Epidermal melanocyte (primary cell): ENCODE data around the gene IRAG1.

Experiments used
- DNase-seq: peaks from one replicate; pipeline ENCODE4 v3.0.0; 2011; ENCODE audit warnings: low spot score; ENCODE audit not compliant: insufficient read length

Gene IRAG1

DNA sequence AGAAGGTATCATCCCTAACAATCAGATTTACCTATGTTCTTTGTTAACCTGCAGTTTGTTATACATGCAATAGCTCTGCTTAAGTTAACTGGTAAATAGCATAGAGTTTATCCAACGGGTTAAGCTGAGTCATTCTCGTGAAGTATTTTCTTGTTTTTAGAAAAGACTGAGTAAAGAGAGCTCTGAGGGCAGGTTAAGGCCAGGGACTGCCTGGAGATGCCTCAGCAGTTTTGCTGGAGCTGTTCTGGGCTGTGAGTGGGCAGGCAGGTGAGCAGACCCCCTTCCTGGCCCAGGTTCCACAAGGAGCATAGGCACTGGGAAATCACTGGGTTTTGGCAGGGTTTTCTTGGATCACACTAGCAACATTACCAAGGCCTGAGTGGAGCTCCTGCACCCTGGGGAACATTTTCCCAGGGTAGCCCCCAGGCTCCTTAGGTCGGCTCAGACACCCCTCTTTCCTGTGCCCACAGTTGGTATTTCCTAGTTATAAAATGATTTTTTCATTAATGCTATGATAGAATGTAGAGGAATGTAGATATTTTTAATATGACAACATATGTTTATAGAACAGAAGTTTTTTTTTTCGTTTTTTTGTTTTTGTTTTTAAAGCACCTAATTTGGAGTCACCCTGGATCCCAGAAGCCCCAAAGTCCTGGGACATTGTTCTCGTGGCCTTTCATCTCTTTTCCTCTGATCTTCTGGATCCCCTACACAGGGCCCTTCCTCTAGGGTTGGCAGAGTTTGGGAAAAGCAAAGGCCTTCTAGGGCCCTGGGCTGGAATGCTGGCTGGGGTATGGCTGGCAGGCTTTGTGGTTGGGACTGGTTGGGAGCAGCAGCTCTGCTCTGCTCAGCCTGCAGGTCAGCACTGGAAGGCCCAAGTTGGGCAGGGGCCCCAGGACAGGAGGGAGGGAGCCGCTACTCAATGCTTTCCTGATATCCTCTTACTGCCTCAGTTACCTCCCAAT lies 26.7 kb downstream of the IRAG1 start:
- no peak for DNase-seq

DNA sequence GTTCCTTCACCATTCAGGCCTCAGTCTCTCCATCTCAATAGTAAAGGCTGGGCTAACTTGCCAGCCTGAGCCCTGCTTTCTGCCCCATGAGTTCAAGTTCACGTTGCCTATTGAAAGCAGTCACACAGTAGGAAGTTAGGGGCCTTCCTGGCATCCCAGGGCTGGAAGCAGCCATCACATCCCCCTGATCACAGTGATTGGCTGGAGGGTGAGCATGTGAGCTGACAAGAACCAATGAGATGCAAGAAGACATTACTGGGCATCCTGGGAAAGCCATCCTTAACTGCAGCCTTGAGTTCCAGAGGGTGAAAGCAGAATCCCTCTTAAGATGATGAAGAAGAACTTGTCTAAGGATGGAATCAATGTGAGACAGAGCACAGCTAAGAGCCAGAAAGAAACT lies 29.1 kb downstream of the IRAG1 start:
- DNase-seq, result no peak

DNA sequence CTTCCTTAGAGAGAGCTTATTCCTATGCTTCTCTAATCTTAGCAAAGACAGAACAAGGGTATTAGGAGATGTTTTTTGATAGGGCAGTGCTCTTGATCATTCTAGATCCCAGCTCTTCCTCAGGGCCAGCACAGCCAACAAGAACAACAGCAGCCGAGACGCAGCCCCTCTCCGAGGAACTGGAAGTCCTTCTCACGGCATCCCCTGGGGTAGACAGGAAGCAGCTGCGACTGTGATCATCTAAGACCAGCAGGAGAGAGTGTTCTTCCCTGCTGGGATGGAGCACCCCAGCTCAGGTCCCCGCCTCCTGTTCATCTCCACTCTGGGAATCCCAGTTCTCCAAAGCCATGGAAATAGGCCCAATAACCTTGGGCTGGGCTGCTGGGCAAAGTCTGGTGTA lies 29.6 kb downstream of the IRAG1 start:
- no peak for DNase-seq

DNA sequence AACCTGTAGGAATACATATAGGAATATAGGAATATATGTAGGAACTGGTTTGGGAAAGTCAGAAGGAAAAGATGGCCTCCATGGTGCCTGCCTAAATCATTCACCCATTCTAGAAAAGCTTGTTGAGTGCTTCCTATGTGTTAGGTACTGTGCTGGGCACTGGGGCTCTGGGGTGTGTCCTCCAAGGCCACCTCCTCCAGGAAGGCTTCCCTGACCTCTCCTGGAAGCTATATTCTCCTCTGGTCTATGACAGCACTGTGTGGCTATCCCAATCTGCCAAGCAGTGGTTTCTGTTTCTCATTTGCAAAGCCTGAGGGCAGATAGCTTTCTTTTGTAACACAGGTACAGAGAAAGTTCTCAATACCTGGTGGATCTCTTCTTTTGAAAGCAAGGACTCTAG lies 30.2 kb downstream of the IRAG1 start:
- no peak for DNase-seq

DNA sequence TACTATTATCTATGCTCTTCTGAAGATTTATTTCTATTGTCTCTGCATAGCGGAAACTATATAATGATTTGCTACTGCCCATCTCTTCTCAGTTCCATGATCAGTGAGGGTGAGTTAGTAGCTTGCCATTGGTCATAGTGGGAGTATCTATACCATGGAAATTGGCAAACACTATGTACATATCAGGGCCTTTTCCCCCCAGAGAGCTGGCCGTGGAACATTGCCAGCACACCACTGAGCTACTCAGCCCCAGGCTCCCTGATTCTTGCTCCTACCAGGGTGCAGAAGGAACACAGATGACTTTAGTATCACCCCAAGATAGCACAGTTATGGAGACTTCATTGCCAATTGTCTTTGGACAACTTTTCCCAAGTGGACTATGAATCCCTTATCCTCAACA lies 33.2 kb downstream of the IRAG1 start:
- DNase-seq, result no peak

DNA sequence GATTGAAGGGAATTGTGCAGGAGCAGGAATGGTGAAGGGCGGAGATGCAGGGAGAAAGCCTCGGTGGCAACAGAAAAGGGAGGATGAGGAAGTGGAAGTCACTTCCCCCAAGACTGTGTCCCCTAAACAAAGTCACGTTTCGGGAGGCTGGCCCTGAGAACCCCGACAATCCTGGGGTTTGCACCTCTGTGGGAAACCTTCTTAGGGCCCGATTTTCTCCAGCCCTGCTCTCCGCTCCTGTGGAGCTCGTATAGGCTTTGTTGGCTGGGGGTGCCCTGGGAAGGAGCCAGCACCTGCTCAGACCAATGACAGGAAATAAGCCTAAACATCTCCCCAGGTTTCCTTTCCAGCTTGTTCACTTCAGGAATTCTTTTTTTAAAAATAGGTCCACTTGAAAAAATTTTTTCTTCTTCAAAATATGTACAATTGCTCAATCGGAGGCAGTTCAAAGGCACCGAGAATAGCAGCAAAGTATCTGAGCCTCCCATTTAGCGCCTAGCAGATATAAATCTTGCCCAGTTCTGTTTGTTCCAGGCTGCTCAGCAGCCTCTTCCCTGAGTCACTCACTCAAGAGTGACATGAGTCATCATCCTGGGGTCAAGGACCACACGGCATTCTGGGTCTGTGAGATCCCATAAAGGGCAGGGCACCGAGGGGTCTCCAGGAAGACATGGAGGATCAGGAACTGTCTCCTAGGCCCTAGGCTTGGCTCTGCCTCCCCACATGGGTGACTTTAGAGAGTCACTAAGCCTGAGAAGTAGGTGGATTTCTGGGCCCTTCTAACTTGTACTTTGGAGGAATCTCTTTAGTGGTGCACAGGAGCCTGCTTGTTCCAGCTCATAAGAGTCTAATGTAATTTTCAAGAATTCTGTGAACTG lies 34.0 kb downstream of the IRAG1 start:
- DNase-seq, result no peak

DNA sequence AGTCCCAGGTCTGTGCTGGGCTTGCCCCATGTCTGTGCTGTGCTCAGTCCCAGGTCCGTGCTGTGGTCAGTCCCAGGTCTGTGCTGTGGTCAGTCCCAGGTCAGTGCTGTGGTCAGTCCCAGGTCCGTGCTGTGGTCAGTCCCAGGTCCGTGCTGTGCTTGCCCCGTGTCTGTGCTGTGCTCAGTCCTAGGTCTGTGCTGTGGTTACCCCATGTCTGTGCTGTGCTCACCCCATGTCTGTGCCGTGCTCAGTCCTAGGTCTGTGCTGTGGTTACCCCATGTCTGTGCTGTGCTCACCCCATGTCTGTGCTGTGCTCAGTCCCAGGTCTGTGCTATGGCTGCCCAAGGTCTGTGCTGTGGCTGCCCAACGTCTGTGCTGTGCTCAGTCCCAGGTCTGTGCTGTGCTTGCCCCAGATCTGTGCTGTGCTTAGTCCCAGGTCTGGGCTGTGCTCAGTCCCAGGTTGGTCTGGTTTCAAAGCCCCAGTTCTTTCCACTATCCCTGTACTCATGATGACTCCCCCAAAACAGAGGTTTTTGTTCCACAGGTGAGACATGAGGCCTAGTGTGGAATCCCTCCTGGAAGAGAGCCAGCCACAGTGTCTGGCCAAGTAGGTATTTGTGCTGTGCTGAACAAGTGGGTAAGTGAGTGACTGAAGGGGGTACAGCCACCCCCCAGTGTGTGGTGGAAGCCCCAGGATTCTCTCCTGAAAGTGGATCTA lies 34.8 kb downstream of the IRAG1 start:
- DNase-seq, result no peak

DNA sequence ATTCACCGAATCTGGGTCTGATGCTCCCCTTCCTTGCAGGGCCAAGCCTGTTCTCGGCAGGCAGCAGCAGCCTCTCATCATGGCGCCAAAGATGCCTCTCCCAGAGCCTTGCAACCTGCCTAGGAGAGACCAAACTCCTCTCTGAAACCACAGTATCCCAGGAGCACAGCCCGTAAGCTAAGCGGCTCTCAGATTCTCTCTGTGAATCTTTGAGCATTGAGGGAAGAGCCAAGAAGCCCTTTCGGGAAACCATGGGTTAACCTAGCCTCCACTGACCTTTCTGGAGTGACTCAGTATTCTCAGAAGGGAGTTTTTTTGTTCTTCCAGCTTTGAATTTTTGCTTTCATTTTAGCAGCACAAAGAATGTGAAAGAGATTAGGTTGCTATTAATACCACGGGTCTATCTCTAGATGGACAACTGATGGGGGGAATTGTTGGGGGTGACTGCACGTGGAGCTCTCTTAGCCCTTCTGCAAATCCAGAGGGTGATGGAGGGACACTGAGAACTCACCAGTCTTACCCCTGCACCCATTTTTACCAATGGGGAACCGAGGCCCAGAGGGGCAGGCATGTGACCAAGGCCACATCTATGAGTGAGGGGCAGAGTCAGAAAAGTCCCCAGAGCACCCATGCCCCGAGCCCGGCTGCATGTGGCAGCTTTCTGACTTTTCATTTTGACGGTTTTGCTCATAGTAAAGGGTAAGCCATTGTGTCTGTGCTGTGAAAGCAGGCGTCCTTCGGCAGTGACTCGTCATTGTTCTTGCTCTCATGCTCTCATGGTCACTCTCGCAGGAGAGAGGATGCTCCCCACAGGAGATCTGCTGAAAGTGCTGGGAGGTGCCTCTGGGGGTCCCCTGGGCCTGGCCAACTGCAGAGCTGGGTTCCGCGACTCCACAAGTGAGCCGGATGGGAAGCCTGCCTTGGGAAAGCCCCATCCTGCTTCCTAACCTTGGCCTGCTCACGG lies 36.0 kb downstream of the IRAG1 start:
- no peak for DNase-seq

DNA sequence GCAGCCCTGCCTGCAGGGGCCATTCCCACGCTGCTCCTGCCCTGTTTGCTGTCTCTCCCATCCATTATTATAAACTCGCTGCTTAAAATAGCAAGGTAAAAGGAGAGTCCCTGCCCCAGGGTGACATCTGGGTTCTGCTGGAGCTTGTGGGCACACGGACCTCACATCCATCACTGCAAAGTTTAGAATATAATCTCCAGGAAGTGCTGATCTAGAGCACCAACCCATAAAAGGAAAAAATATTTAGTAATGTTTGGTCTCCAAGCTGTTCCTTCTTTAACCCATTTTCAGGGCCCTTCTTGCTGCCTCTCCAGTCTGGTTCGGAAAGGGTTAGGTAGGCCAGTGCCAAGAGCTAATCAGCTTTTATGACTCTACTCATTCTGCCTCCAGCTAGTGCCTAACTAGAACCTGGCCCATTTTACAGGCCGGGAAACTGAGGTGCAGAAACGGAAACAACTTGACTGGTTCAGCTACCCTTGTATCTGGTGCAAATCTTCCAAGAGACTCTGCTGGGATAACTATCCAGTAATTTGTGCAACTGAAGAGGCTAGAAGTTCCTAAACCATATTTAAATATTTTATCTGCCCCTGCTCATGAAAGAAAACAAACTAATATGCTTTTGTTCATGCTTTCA lies 37.5 kb downstream of the IRAG1 start:
- DNase-seq, result no peak

DNA sequence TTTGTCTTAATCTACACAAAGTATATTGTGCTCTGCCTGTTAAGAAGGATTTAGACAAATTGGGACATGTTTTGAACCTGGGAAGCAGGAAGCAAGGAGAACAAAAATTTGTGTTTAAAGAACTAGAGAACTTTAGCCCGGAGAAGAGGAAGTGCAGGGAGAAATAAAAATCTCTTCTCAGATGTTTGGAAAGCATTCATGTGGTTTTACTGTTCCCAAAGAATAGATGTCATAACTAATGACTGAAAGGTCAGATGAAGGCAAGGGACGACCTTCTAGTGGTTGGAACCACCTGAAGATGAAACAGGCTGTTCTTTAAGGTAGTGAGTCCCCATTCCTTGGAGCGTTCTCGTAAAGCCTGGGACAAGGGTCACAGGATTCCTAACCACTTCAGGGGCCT lies 38.3 kb downstream of the IRAG1 start:
- DNase-seq, result no peak

DNA sequence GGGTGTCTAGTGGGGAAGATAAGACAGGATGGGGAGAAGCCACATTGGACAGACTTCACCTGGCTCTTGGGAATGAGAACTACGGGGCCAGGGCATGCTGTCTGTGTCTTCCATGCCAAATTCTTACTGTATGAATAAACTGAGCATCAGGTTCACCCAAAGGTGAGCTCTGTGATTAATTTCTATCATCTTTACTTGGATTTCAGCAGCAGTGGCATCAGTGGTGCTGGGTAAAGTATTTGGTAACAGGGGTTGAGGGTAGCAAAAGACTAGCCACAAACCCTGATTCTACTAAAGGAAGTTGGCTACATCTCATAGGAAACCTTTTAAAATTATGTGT lies 38.8 kb downstream of the IRAG1 start:
- DNase-seq, result no peak

DNA sequence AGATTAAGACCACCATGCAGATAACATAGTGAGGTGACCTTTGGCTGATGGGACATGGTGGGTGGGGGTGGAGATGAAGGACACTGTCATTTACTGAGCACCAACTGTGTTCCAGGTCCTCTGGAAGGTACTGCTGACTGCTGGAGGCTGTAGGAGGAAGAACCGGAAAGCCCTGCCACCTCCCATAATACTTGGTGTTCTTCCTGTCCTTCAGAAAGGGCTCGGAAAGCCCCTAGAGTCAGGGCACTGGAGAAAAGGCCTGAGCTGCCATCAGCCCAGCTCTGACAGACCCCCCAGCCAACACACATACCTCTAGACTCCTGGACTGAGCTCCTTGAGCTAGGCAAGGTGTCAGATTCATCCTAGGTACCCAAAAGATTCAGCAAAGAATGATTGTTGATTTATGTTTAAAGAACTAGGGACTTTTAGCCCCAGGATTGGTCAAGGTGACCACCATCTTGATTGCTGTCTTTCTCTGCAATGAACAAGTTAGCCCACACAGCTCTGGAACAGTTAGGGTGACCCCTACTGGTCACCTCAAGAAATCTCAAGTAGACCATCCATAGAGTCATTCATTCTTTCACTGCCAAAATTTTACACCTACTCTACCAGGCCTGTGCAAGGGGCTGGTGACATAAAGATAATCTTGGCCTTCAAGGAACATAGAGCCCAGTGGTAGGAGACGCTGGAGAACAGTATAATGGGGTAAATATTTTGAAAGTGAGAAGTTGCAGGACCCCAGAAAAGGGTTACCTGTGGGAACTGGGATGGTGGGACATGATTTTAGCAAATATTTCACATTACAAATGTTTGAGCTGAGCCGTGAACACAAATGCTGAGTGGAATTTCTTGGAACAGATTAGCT lies 39.4 kb downstream of the IRAG1 start:
- no peak for DNase-seq

DNA sequence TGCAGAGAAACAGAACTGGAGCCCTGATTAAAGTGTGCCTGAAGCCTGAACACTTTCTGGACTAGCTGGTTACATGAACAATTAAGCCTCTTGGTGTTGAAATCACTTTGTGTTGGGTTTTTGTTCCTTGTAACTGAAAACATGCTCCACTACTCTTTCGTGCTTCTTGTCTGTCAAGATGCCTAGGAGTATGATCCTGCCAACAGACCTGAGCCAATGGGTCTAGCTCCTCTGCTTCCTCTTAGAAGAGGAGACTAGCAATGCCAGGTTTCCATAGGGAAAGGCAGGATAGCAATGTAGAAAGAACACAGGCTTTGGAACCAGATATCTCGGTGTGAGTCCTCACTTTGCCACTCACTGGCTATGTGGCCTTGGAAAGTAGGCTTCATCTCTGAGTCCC lies 40.3 kb downstream of the IRAG1 start:
- DNase-seq, result no peak

DNA sequence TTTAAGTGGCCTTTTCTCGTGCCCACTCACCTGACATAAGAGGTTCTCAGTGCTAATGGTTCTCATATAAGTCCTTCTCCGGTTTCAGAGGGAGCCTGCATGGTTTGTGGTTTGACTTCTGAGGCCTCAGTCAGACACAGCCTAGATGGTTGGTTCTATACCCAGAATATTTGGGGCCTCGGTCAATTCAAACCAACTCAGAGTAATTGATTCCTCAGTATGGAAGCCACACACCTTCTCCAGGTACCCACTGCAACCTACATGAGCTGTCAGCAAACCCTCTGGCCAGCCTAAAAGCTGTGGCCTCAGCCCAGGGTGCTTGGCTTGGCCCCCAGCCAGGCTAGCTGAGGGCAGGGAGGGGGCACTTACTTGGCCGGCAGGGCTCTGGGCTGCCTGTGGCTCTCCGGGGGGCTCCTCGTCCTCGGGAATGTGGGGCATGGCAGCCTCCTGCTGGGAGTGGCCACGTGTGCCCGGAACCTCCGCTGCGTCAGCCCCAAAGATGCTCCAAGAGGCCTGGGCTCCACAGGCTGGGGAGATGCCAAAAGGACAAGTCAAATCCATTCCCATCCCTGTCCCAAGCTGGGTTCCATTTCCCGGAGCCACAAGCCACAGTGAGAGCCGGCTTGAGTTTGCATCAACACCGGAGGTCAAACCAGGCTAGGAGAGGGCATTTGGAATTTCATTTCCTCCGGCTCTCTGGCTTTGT lies 41.7 kb downstream of the IRAG1 start:
- no peak for DNase-seq

DNA sequence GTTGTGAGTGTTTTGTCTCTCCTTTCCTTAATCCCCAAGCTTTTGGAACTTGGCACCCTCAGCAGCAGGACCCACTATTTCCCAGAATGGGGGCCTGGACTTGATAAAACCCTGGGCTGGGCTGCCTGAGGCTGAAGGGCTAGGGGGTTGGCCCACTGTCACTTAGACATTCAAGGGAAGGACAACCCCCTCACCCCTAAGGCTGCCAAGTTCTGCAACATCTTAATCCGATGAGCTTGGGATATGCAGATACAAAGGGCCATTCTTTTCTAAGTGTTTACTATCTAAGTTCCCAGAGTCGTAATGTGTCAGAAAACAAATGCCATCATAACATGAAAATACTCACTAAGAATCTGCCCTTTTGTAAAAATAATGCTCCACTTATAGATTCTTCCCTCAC lies 42.9 kb downstream of the IRAG1 start:
- no peak for DNase-seq

DNA sequence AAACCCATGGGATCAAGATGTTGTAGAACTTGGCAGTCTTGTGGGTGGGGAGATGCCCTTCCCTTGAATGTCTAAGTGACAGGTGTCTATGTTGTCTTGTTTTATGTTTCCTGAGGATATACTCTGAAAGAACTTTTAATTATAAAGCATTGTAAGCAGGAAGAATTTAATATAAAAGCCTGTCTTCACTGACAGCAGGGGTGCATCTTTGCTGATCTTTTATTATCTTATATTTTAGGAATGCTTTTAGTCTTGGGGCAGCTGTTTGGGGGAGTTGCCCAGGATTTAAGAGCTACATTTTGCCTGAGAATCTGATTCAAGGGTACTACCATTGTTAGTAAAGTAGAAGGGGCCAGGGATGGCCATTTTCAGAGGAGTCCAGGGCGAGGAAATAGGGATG lies 43.4 kb downstream of the IRAG1 start:
- DNase-seq, result no peak

DNA sequence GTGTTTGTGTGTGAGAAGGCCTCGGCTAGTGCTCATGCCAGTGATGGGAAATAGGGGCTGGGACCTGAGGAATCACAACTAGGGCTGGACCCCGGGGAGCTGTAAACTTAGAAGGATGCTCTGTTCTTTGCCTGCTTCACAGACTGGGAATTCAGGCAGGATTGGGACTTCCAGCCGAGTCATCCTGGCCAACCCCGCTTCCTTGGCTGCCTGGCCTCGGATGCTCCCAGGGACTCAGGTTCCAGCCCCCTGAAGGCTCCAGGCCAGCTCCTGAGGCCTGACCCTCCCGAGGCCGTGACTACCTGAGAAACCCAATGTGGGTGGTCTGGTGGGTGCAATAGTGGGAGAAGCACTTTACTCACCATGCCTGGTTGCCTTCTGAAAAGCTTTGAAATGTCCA lies 44.7 kb downstream of the IRAG1 start:
- DNase-seq, result no peak

DNA sequence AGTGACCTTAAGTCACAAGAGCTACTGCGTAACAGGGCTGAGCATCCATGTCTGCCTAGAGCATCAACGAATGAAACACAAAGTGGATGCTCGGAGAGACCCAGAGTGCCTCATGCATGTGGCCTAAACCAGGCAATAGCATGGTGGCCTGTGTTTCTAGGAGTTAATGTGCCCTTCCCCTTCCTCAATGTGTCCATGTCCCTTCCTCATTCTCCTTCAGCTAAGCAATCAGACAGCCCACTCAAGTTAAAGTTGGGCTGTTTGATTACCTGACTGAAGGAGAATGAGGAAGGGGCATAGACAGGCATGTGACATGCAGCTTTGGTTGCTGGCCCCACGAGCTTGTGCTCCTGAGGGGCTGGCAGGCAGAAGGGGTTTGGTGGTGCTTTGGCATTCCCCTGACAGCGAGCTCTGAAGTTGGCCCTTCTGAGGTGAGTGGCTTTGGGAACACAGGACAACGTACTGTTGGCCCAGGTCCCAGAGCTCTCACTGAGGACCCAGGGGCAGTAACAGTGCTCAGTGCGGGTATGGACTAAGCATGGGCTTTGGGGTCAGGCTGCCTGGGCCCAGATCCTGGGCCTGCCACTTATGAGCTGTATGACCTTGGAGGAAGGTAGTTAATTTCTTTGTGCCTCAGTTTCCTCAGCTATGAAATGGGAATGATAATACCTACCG lies 46.7 kb downstream of the IRAG1 start:
- DNase-seq, result no peak
